Sigmoid colon (tissue), 4 donors: ENCODE data around the gene SLC24A1.

ENCODE experiments used
- EP300 ChIP-seq, 4 donors: sonication (generic); formaldehyde crosslinking; IDR thresholded peaks; one replicate each; pipeline ENCODE4 v1.6.1; 2017; ENCODE audit warnings: antibody characterized with exemption in 4 of 4
- POLR2AphosphoS5 ChIP-seq, 4 donors: sonication (generic); formaldehyde crosslinking; IDR thresholded peaks; one replicate each; pipeline ENCODE4 v1.6.1; 2017; ENCODE audit warnings: antibody characterized with exemption in 4 of 4
- TF ChIP-seq, protein P1 (sequence below), 4 experiments: fragments of 450-650 bp in 3 of 4; fragments of 200-600 bp in 1 of 4; IDR thresholded peaks; one replicate each; pipeline ENCODE4 v1.5.1; 2016 to 2019; ENCODE audit warnings: antibody characterized with exemption in 4 of 4, mild to moderate bottlenecking in 3 of 4, moderate library complexity in 2 of 4

DNA sequence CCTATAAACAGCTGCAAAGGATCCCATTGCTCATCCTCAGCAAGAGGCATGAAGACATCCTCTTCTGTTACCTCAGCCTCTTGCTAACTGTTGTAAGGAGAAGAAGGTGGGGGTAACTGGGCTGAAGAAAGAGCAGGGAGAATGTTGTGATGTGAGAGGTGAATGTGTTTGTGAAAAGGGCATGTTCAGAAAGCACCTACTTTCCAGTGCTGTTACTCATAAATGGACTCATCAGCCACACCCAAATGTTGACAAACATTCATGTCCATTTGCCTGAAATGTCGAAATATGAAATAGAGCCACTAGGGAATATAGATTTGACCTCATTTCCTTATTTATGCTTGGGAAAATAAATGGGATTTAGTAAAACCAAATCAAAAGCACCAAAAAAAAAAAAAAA is 12.6 kb downstream of the SLC24A1 start:
- TF ChIP-seq, protein P1, sequence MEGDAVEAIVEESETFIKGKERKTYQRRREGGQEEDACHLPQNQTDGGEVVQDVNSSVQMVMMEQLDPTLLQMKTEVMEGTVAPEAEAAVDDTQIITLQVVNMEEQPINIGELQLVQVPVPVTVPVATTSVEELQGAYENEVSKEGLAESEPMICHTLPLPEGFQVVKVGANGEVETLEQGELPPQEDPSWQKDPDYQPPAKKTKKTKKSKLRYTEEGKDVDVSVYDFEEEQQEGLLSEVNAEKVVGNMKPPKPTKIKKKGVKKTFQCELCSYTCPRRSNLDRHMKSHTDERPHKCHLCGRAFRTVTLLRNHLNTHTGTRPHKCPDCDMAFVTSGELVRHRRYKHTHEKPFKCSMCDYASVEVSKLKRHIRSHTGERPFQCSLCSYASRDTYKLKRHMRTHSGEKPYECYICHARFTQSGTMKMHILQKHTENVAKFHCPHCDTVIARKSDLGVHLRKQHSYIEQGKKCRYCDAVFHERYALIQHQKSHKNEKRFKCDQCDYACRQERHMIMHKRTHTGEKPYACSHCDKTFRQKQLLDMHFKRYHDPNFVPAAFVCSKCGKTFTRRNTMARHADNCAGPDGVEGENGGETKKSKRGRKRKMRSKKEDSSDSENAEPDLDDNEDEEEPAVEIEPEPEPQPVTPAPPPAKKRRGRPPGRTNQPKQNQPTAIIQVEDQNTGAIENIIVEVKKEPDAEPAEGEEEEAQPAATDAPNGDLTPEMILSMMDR (IDR thresholded peaks at IDR 0.05): no peak
- TF ChIP-seq POLR2AphosphoS5 (IDR thresholded peaks at IDR 0.05) (no peak), EP300 (IDR thresholded peaks at IDR 0.05) (no peak)
